ENCODE results near the gene NUP42.

Gene NUP42

DNA sequence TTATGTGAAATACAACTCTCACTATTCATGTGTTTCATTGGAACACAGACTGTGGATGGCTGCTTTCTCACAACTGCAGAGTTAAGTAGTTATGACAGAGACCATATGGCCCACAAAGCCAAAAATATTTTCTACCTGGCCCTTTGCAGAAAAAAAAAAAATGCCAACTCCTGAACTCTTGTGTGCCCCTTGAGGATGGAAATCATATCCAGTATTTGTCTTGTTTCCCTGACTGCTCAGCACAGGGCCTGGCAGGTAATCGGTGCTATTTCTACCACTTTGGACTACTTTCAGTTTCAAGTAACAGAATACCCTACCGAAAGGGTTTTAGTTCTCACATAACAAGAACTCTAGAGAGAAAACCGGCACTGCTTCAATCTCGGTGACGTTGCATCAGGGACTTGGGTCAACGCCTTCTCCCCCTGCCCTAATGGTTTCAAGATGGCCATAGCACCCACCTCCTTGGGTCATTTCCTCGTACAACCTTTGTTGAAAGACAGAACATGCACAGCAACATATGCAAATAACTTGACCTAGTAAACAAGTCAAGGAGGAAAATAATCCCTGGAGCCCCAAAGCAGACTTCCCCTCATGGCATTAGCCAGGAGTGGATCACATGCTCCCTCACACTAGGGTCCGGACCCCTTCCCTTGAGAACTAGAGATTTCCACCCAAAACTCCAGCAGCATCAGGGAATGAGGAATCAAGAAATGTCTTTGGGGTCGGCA lies 52.9 kb downstream of the NUP42 start:
- DNase-seq (ENCODE audit: low read depth), result no peak

DNA sequence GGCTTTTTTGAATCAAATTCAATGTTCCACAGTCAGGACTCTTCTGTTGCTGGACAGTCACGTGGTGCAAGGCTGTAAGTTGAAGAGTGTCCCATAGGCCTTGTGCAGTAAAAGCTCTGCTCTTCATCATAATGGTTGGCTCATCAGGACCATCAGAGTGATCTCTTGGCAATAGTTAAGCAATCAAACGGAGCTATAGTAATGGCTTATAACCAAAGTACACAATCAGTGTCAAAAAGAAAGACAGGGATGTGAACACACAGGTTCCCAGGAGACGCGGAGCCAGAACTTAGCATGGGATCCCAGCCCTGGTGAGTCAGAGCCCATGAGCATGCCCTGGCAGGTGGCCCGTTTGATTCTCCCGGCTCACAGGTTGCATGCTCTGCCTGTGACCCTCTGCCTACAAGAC lies 54.0 kb downstream of the NUP42 start:
- DNase-seq (ENCODE audit: low read depth), result no peak

DNA sequence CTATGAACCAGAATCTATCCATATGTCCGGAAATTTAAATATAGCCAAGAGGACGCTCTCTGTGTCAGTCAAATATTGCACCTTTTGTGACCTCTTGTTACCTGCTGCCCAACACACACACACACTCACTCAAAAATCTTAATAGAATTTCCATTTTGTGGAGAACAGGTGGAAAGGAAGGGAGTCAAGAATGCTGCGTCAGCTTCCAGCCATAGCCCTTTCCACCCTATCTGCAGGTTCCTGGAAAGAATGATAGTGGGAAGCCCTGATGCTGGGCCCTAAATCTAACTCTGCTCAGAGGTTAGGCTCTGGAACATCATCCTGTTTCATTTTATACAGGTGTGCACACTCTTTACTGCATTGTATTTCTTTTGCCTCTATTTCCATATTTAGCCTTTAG lies 55.2 kb downstream of the NUP42 start:
- DNase-seq (ENCODE audit: low read depth), result no peak

DNA sequence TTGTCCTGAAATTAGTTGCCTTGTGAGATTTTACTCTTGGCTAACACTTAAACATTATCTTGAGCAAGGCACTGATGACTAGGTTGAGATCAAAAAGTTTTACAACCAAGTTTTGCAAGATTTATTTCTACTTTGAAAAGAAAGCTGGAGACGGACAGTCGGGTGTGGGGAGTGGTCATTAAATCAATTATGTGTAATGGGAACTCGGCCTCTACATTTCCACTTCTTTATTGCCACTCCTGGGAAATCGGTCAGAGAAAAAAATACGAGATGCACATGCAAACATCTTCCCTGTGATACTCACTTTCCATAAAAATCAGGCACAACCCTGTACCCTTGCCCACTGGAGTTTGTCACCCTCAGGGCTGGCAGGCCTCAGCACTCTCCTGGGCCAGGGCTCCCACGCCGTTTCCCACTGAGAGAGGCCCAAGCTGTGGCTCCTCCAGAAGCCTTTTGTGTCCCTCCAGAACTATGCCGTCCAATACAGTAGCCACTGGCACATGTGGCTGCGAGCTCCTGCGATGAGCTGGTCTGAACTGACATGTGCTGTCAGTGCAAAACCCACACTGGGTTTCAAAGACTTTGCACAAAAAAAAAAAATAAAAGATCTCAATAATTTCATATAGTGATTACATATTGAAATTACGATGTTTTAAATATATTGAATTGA lies 57.3 kb downstream of the NUP42 start:
- no peak for DNase-seq (ENCODE audit: low read depth)

DNA sequence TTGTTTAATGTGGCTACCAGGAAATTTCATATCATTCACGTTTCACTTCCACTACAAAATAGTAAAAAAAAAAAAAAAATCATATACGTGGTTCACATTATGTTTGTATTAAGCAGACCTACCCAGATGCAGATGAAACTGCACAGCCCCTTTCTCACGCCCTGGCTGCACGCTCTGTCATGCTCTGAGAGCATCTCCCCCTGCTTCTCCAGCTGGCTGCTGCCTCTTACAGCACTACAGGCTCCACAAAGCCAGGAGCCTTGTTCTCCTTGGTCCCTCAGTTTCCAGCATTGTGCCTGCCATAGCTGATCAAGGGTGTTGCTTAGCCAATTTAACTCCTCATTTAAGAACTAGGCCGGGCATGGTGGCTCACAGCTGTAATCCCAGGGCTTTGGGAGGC lies 57.9 kb downstream of the NUP42 start:
- no peak for DNase-seq (ENCODE audit: low read depth)

DNA sequence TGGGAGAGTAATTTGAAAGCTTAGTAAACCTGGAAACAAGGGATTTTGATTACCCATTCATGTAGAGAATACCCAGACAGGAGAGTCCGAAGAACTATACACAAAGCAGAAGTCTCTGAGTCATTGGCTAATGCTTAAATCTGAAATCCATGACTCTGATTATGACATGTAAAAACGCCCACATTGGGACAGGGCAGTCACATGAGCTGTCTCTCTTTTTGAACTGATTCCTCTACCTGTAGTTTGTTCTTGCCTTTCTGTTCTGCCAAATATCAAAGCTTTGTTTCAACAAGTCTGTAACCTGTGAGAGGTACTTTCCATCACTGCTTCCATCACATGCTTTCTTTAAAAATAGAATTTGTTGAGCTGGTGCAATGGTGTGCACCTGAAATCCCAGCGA lies 60.5 kb downstream of the NUP42 start:
- no peak for DNase-seq (ENCODE audit: low read depth)

DNA sequence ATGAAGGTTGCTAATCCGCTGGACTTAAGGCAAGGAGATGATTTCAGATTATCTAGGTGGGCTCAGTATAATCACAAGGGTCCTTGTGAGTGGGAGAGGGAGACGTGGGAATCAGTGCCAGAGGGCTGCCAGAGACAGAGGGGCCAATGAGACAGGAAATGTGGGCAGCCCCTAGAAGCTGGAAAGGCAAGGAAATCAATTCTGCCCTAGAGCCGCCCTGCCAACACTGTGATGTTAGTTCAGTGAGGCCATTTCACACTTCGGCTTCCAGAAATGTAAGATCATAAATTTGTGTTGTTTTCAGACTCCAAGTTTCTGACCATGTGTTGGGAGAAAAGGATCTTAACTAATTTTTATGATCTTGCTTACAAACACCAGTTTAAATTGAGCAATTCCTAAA lies 61.1 kb downstream of the NUP42 start:
- DNase-seq (ENCODE audit: low read depth), result no peak

DNA sequence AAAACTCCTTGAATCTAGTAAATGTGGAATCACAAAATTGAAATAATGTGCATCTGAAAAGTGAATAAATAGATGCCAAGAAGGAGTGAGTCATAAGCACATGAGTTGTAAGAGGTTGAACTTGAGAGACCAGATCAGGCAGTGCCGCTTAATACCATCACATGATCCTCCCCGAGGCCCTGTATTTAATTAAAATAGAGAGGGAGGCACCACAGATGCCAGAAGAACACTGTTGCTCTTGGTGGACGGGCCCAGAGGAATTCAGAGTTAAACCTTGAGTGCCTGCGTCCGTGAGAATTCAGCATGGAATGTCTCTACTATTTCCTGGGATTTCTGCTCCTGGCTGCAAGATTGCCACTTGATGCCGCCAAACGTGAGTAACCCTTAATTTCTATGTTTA lies 64.7 kb downstream of the NUP42 start, which contains the start of gene GPNMB:
Gene GPNMB, plus strand, starts transcription at position 221 of the 400 bp plus-strand sequence. Its CDS starts 83 bp downstream, at position 304.
- DNase-seq (ENCODE audit: low read depth), result no peak

DNA sequence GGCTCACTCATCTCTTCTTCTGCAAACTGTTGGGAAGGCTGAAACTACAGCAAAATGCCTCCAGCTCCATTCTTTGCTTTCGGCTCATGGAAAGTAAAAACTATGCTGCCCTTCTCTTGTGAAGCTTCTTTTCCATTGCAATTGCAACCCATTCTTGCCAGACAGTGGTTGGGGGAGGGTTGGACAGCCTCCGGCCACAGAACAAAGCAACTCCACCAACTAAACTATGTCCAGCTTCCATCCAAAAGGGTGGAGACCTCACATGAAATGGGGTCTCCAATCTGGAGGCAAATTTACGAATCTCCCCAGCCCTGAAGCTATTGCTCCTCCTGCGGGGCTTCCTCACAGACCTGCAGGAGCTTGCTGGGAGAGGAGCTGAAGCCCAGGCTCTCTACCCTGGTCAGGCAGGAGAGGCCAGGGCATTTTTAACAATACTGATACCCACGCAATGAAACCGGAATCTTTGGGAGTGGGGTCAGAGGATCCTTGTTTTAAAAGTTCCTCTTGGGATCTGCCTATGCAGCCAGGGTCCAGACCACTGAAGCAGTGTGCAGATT lies 65.3 kb downstream of the NUP42 start:
- DNase-seq (ENCODE audit: low read depth), result no peak

DNA sequence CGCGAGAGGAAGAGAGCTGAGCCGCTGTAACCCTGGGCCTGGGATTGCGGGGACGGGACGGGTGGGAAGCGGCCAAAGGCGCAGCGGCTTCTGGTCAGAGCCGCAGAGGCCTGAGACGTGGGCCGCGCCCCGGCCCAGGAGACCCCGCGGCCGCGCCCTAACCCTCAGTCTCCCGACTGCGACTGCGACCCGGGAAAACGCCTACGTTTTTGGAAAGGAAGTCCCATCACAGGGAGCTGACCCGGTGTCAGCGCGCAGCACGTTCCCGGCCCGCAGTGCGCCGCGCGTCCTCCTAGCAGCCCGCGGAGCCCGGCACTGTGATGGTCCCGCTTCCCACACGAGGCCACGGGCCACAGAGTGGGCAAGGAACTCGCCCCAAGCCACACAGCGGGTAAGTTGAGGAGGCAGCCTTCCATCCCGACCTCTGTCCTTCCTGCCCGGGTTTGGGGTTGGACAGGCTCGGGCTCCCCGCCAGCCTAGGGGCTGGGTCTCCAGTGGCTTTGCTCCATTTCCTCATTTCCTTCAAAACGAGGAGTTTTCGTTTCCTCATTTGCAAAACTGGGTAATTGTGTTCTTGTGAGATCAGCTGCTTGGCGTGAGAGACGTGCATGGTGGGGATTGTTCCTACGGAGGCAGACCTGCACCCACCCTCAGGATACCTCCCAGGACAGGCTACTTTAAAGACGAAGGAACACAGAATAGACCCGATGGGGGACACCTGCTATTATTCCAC lies 65.9 kb downstream of the NUP42 start:
- DNase-seq (ENCODE audit: low read depth), result no peak

DNA sequence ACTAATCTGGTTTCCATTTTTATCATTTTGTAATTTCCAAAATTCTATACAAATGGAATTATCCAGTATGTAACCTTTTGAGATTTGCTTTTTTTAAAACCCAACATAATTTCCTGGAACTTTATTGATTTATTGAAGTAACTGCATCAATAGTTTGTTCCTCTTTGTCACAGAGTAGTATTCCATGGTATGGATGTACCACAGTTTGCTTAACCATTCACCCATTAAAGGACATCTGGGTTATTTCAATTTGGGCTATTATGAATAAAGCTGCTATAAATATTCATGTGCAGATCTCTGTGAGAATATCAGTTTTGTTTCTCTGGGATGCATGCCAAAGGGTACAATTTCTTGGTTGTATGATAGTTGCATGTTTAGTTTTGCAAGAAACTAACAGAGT lies 67.6 kb downstream of the NUP42 start:
- no peak for DNase-seq (ENCODE audit: low read depth)
